Measurements from ENCODE around the gene RAB36. TPM values are rescaled to one million over a fixed set of nuclear protein-coding genes. Genes with fewer than 3 reads are reported as not detected.

RAB36 gene
- polyA plus RNA-seq, 3 donors, result 0.37 to 0.78 (median 0.49) TPM

GRCh38 chr22:23187871-23188700 lies 42.8 kb downstream of the RAB36 start:
- Mint-ChIP-seq H3K9me3 (peaks cover 0 to 3% (median 0%) of the 10 kb centered on the region in 7 donors), H3K36me3 (peaks cover 42 to 50% of the 10 kb centered on the region in 2 donors), H3K27ac (peak overlapping the region in 1 of 7 donors; percentile 18), H3K4me3 (no peak overlapping the region), H3K4me1 (peaks cover 39% of the 10 kb centered on the region), H3K27me3 (ENCODE audit: low read depth in 3 of 3) (peaks cover 0 to 4% (median 0%) of the 10 kb centered on the region in 3 donors)
- no peak for DNase-seq
- Histone ChIP-seq H3K9ac (ENCODE audit: insufficient read depth, low read length, poor library complexity, severe bottlenecking) (no peak overlapping the region), H3K4me3 (replicated peaks in 1 of 3; ENCODE audit: low read depth in 2 of 3, low read length in 3 of 3) (no peak overlapping the region), H3K4me1 (ENCODE audit: control insufficient read depth in 1 of 2, insufficient read depth in 2 of 2, low read length in 2 of 2) (peaks cover 33 to 34% of the 10 kb centered on the region in 2 donors), H2AFZ (ENCODE audit: insufficient read depth, low read depth, low read length, poor library complexity, severe bottlenecking) (no peak overlapping the region), H3K27ac (ENCODE audit: low read depth in 1 of 2, low read length in 2 of 2) (no peak overlapping the region), H4K20me1 (ENCODE audit: insufficient read depth, low read length) (peaks cover 47% of the 10 kb centered on the region), H3K79me2 (ENCODE audit: insufficient read depth, low read length) (peaks cover 99% of the 10 kb centered on the region), H3K27me3 (ENCODE audit: control insufficient read depth in 2 of 2, insufficient read depth in 2 of 2, low read length in 2 of 2) (no peaks in the 10 kb centered on the region), H3K9me3 (replicated peaks in 1 of 2; ENCODE audit: control insufficient read depth in 1 of 2, insufficient read depth in 1 of 2, low read length in 2 of 2) (no peaks in the 10 kb centered on the region), H3K4me2 (replicated peaks; ENCODE audit: extremely low read depth, low read length, poor library complexity, severe bottlenecking) (no peak overlapping the region), H3K36me3 (replicated peaks in 1 of 2; ENCODE audit: control insufficient read depth in 1 of 2, insufficient read depth in 2 of 2, low read length in 2 of 2) (peaks cover 12 to 31% of the 10 kb centered on the region in 2 donors)
- no peak for TF ChIP-seq CTCF (IDR thresholded peaks at IDR 0.05)
- intact Hi-C loops (cut with micrococcal nuclease), result no loop called here
- WGBS (ENCODE audit: insufficient coverage), result 90% methylated on average over 4 of the region's 7 CpGs

GRCh38 chr22:23190526-23190925 lies 45.2 kb downstream of the RAB36 start:
- H3K4me3 ChIP-seq (replicated peaks in 1 of 3; ENCODE audit: low read depth in 2 of 3, low read length in 3 of 3), result no peak overlapping the region
- no peak overlapping the region for H3K27ac ChIP-seq (ENCODE audit: low read depth in 1 of 2, low read length in 2 of 2)
- Mint-ChIP-seq H3K4me1 (peaks cover 21% of the 10 kb centered on the region), H3K4me3 (no peak overlapping the region), H3K27me3 (ENCODE audit: low read depth in 3 of 3) (peaks cover 0 to 2% (median 0%) of the 10 kb centered on the region in 3 donors), H3K27ac (peak overlapping the region in 3 of 7 donors; percentile 26 to 64 (median 45)), H3K36me3 (peaks cover 40 to 60% of the 10 kb centered on the region in 2 donors), H3K9me3 (peaks cover 0 to 2% (median 0%) of the 10 kb centered on the region in 7 donors)
- no peaks in the 10 kb centered on the region for H3K27me3 ChIP-seq (ENCODE audit: control insufficient read depth in 2 of 2, insufficient read depth in 2 of 2, low read length in 2 of 2)
- no peak overlapping the region for H3K9ac ChIP-seq (ENCODE audit: insufficient read depth, low read length, poor library complexity, severe bottlenecking)
- intact Hi-C loops (cut with micrococcal nuclease), result no loop called here
- no peak for DNase-seq
- no peak overlapping the region for H2AFZ ChIP-seq (ENCODE audit: insufficient read depth, low read depth, low read length, poor library complexity, severe bottlenecking)
- H3K36me3 ChIP-seq (replicated peaks in 1 of 2; ENCODE audit: control insufficient read depth in 1 of 2, insufficient read depth in 2 of 2, low read length in 2 of 2), result peaks cover 12 to 41% of the 10 kb centered on the region in 2 donors
- no peaks in the 10 kb centered on the region for H3K9me3 ChIP-seq (replicated peaks in 1 of 2; ENCODE audit: control insufficient read depth in 1 of 2, insufficient read depth in 1 of 2, low read length in 2 of 2)
- WGBS (ENCODE audit: insufficient coverage), result 85% methylated on average over 3 of the region's 9 CpGs
- H3K4me1 ChIP-seq (ENCODE audit: control insufficient read depth in 1 of 2, insufficient read depth in 2 of 2, low read length in 2 of 2), result peaks cover 9 to 10% of the 10 kb centered on the region in 2 donors
- peaks cover 41% of the 10 kb centered on the region for H4K20me1 ChIP-seq (ENCODE audit: insufficient read depth, low read length)
- H3K4me2 ChIP-seq (replicated peaks; ENCODE audit: extremely low read depth, low read length, poor library complexity, severe bottlenecking), result no peak overlapping the region
- H3K79me2 ChIP-seq (ENCODE audit: insufficient read depth, low read length), result peaks cover 99% of the 10 kb centered on the region
- TF ChIP-seq CTCF (IDR thresholded peaks at IDR 0.05), result no peak
